HG03442 (cell line): ENCODE data around the gene C12orf60.

Experiments
- ATAC-seq: cut with Tn5 transposase; IDR thresholded peaks from one replicate; pipeline ENCODE4 v1.9.1; 2021; ENCODE audit warnings: mild to moderate bottlenecking, moderate library complexity; ENCODE audit not compliant: unreplicated experiment

Gene C12orf60

DNA sequence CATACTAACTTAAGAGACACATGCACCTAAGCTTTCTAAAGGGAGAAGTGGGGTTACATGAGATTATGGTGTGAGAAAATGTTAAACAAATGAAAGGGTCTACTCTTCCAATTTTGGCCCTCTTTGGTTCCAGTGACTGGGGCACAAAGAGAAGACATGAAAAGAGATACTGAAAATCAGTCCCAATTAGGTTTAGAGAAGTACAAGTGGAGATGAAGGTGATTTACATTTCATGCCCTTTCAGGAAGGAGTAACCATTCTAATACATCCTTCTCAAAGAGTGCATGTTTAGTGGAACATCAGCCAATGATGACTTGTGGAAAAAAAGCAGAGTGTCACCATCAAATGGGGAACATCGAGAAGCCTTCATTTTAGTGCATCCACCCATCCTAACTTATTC, 67.8 kb downstream of the C12orf60 start:
- no peak for ATAC-seq

DNA sequence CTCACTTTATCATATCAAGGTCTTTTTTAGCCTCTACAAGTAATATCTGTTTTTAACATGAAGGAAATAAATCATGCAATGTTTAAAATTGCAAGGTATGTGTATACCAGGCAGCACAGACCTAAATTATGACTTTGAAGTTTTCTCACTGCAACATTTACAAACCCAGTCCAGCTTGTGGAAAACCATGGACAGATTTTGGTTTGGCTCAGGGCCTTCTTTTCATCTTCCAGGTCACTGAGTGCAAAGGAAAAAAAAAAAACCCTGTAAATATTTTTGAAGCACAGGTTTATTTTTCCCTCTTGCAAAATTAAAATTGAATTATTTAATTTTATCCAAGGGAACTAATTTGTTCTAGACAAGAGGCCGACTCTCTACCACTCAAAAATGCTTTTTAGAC, 68.4 kb downstream of the C12orf60 start:
- ATAC-seq: no peak

DNA sequence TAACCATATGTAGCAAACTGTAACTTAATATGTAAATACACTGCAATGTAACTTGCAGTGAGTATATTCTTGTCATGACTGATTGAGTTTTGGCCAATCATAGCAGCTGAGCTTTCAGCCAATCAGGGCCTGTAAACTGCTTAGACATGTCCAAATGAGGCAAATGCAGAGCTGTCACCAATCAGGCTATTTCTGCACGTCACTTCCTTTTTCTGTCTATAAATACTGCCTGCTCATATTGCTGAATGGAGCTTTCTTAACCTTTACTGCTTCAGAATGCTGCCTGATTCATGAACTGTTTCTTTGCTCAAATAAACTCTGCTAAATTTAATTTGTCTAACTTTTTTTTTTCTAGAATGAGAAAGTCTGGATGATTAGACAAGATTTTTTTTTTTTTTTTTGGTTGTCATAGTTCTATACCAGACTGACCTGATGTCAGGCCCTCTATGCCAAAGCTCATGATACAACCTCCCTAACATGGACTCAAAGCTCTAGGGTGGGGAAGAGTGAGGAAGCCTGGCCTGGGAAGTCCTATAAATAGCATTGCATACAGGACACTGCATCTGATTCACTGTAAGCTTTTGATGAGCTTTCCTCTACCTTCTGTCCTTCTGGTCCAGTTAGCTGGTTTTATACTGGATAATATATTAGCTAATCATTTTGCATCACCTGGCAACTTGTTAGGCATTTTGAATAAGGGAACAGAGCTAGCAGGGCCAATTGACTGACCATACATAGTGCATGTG, 70.1 kb downstream of the C12orf60 start:
- no peak for ATAC-seq
